ENCODE measurements around the gene TRIM75. TPM values are rescaled to one million over a fixed set of nuclear protein-coding genes. Genes with fewer than 3 reads are reported as not detected.

The TRIM75 gene
- total RNA-seq, 2 donors from 2014 or later = not detected

GRCh38 chr4:165094873-165095272 lies 41.2 kb downstream of the TRIM75 start:
- no peaks in the 10 kb centered on the region for H3K4me1 ChIP-seq (ENCODE audit: control insufficient read depth, insufficient read depth, low read length)
- H3K4me3 Mint-ChIP-seq = no peak overlapping the region
- no peak overlapping the region for H3K9ac ChIP-seq (ENCODE audit: extremely low read depth, low read length, poor library complexity, severe bottlenecking)
- no peak for TF ChIP-seq CTCF (conservative IDR thresholded peaks at IDR 0.05)
- H3K27me3 Mint-ChIP-seq (ENCODE audit: insufficient read depth) = no peaks in the 10 kb centered on the region
- no peak for DNase-seq
- H3K27me3 ChIP-seq (ENCODE audit: control insufficient read depth, insufficient read depth, low read length, poor library complexity, severe bottlenecking) = no peaks in the 10 kb centered on the region
- no peaks in the 10 kb centered on the region for H3K9me3 Mint-ChIP-seq
- WGBS, 2 experiments (ENCODE audit: insufficient coverage in 1 of 2, insufficient read length in 1 of 2) = 91 to 100% methylated on average over 1 to 3 of the region's 3 CpGs
- no peaks in the 10 kb centered on the region for H3K9me3 ChIP-seq (ENCODE audit: control insufficient read depth, low read length)
- peaks cover 34% of the 10 kb centered on the region for H3K36me3 Mint-ChIP-seq (ENCODE audit: low read depth)
- no peak overlapping the region for H3K27ac Mint-ChIP-seq
- H3K4me1 Mint-ChIP-seq = no peaks in the 10 kb centered on the region
- H3K36me3 ChIP-seq (ENCODE audit: control insufficient read depth, insufficient read depth, low read length) = peaks cover 8% of the 10 kb centered on the region
- no peak overlapping the region for H3K27ac ChIP-seq (ENCODE audit: low read depth, low read length)
- H3K4me3 ChIP-seq (ENCODE audit: low read length) = no peak overlapping the region

GRCh38 chr4:165095291-165095690 lies 41.6 kb downstream of the TRIM75 start:
- Histone ChIP-seq H3K36me3 (ENCODE audit: control insufficient read depth, insufficient read depth, low read length) (peaks cover 8% of the 10 kb centered on the region), H3K4me3 (ENCODE audit: low read length) (no peak overlapping the region), H3K9ac (ENCODE audit: extremely low read depth, low read length, poor library complexity, severe bottlenecking) (no peak overlapping the region), H3K9me3 (ENCODE audit: control insufficient read depth, low read length) (no peaks in the 10 kb centered on the region), H3K27ac (ENCODE audit: low read depth, low read length) (no peak overlapping the region), H3K27me3 (ENCODE audit: control insufficient read depth, insufficient read depth, low read length, poor library complexity, severe bottlenecking) (no peaks in the 10 kb centered on the region), H3K4me1 (ENCODE audit: control insufficient read depth, insufficient read depth, low read length) (no peaks in the 10 kb centered on the region)
- WGBS, 2 experiments (ENCODE audit: insufficient coverage in 1 of 2, insufficient read length in 1 of 2) = 94 to 100% methylated on average over 1 of the region's 1 CpG
- no peak for TF ChIP-seq CTCF (conservative IDR thresholded peaks at IDR 0.05)
- Mint-ChIP-seq H3K36me3 (ENCODE audit: low read depth) (peaks cover 36% of the 10 kb centered on the region), H3K9me3 (no peaks in the 10 kb centered on the region), H3K27ac (no peak overlapping the region), H3K4me3 (no peak overlapping the region), H3K27me3 (ENCODE audit: insufficient read depth) (no peaks in the 10 kb centered on the region), H3K4me1 (no peaks in the 10 kb centered on the region)
- no peak for DNase-seq

GRCh38 chr4:165096776-165097175 lies 43.1 kb downstream of the TRIM75 start:
- DNase-seq = no peak
- H3K27me3 ChIP-seq (ENCODE audit: control insufficient read depth, insufficient read depth, low read length, poor library complexity, severe bottlenecking) = no peaks in the 10 kb centered on the region
- no peak overlapping the region for H3K27ac ChIP-seq (ENCODE audit: low read depth, low read length)
- peak; percentile 87 for TF ChIP-seq CTCF (conservative IDR thresholded peaks at IDR 0.05)
- WGBS, 2 experiments (ENCODE audit: insufficient coverage in 1 of 2, insufficient read length in 1 of 2) = 63 to 84% methylated on average over 1 to 2 of the region's 2 CpGs
- no peak overlapping the region for H3K9ac ChIP-seq (ENCODE audit: extremely low read depth, low read length, poor library complexity, severe bottlenecking)
- H3K36me3 ChIP-seq (ENCODE audit: control insufficient read depth, insufficient read depth, low read length) = peaks cover 15% of the 10 kb centered on the region
- Mint-ChIP-seq H3K9me3 (no peaks in the 10 kb centered on the region), H3K4me3 (no peak overlapping the region), H3K4me1 (no peaks in the 10 kb centered on the region), H3K36me3 (ENCODE audit: low read depth) (peaks cover 36% of the 10 kb centered on the region), H3K27ac (no peak overlapping the region), H3K27me3 (ENCODE audit: insufficient read depth) (no peaks in the 10 kb centered on the region)
- no peaks in the 10 kb centered on the region for H3K4me1 ChIP-seq (ENCODE audit: control insufficient read depth, insufficient read depth, low read length)
- no peaks in the 10 kb centered on the region for H3K9me3 ChIP-seq (ENCODE audit: control insufficient read depth, low read length)
- no peak overlapping the region for H3K4me3 ChIP-seq (ENCODE audit: low read length)
